Astrocyte (in vitro differentiated cells and primary cell): Measurements from ENCODE around the gene ATXN2.
"Not testable (repeated sequence)": the region's sequence is repeated elsewhere in the genome, so short reads cannot be mapped to it uniquely, and the experiment has no call there.

Experiments
- CTCF ChIP-seq: IDR thresholded peaks from 2 replicates; pipeline ENCODE4 v1.5.1; 2011; ENCODE audit warnings: low read depth, mild to moderate bottlenecking, inconsistent platforms, low read length, moderate library complexity; ENCODE audit not compliant: insufficient read depth
- EZH2 ChIP-seq: IDR thresholded peaks from 2 replicates; pipeline ENCODE4 v1.6.1; 2012; ENCODE audit warnings: mild to moderate bottlenecking, low read length, inconsistent platforms; ENCODE audit not compliant: insufficient read depth

DNA sequence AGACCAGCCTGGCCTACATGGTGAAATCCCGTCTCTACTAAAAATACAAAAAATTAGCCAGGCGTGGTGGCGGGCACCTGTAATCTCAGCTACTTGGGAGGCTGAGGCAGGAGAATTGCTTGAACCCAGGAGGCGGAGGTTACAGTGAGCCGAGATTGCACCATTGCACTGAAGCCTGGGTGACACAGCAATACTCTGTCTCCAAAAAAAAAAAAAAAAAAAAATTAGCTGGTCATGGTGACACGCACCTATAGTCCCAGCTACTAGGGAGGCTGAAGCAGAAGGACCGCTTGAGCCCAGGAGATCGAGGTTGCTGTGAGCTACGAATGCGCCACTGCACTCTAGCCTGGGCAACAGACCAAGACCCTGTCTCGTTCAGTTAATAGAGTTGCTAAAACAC, 3.7 kb upstream of the ATXN2 start:
- not testable (repeated sequence) for TF ChIP-seq CTCF, EZH2
